GM18861 (cell line): ENCODE results near the gene FAM13A.

ENCODE experiments used
- ATAC-seq: cut with Tn5 transposase; IDR thresholded peaks from one replicate; pipeline ENCODE4 v1.9.1; 2021; ENCODE audit not compliant: unreplicated experiment

Gene FAM13A

DNA sequence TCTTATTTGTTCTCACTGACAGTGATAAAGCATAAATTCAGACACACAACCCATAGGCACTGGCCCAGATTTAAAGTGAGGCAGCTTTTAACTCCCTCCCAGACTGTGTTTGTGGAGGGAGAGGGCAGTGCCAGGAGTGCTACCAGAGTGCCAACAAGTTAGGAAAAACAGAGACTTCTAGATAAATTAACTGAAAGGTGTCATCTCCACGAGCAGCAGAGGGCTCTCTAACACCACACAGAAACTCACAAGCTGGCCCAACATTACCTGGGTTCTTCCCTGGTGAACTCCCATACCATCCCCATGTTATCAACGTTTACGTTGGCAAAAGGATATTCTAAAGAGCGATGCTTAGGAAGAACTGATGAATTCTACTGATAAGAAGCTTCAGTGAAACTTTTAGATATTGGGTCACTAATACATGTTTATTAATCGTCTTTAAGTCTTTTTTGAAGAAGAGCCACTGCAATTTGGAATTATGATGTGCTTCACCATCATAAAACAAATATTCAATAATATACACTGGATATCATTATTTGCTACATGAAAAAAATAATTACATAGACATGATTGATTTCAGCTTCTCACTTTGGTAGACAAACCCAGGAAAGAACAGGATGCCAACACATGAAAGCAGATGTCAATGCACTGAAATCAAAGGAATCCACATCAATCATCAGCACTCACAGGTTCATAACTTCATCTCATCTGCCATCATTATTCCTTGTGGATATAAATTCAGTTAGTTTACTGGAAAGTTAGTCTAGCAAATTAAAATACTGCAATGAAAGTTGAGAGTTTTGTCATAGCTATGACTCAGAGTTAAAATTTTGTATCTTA, 238.1 kb downstream of the FAM13A start:
- ATAC-seq, result no peak

DNA sequence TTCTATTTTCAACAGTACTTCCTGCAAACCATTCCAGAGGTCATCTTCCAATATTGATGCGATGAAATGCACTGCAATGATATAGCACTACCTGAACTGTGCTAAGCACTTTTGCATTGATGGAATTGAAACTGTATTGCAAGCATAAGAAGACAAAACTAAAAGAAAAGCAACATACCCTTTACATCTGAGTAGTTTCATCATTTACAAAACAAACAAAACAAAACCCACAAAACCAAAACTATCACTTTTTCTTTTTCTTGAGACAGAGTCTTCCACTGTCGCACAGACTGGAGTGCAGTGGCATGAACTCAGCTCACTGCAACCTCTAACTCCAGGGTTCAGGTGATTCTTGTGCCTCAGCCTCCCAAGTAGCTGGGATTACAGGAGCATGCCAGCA, 239.2 kb downstream of the FAM13A start:
- no peak for ATAC-seq

DNA sequence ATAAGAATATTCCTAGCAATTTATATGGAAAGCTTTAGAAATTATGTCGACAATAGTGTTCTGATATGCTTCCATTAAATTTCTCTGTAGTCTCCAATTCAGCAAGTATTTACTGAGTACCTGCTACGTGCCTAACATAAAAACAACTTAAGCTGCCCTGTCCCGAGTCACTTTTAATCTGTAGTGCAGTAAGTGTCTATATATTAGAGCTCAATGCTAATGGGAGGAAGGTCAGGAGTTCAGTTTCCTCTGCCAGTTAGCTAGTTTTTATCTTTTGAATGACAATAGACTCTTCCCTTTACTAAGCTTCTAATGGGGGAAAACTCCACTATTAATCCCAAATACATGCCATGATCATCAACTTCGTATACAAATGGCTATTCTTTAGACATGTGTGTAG, 240.6 kb downstream of the FAM13A start:
- no peak for ATAC-seq

DNA sequence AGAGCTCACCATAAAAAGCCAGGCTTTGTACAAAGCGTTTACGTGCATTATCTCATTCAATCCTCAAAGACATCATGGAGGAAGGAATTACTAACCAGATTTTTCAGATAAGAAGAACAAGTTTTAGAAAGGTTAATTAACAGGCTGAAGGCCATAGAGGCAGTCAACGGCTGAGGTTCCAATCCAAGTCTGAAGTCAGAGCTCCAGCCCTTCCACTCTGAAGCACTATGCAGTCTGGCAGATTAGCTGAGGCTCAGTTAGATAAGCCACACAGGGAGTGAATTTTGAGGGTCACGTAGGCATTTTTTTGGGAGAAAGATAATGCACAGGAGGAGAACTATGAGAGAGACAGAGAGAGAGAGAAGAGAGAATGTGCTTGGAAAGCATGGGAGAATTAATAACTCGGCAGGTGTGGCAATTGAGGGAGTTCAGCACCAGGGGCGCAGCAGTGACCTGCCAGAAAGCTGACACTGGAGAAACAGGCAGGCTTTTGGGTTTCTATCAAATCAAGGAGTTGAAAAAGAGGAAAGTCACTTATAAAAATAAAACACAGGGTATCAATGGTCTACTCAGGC, 242.9 kb downstream of the FAM13A start:
- ATAC-seq, result no peak

DNA sequence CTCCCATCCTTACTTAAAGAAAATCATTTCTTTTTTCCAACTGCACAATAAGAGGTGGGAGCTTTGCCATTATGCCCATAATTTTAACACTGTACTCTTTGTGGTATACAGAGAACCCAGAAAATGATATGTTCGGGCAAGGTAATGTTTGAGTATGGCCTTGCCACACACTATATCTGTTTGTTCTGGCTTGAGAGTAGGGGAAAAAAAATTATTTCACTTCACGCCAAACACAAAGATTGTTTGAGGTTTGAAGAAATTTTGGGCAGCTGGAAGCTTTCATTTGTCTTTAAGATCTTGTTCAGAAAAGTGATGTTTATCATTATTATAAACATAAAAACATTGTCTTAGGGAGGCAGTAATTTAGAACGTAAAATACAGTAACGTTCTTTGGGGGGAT, 244.0 kb downstream of the FAM13A start:
- ATAC-seq, result no peak

DNA sequence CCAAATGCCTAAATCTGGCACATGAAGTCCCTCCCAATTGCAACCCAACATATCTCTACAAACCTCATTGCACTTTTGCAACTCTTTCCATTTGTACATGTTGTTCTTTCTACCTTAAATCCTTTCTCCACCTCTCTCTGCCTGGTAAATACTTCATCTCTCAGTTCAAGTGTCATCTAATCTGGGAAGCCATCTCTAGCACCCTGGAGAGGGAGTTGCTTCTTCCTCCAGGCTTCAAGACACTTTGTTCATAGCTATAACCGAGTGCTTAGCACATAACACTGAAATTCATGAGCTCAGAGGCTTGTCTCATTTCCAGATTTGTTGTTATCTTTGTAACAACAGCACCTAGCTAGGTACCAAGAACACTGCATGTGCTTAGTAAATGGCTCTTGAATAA, 244.6 kb downstream of the FAM13A start:
- ATAC-seq, result no peak

DNA sequence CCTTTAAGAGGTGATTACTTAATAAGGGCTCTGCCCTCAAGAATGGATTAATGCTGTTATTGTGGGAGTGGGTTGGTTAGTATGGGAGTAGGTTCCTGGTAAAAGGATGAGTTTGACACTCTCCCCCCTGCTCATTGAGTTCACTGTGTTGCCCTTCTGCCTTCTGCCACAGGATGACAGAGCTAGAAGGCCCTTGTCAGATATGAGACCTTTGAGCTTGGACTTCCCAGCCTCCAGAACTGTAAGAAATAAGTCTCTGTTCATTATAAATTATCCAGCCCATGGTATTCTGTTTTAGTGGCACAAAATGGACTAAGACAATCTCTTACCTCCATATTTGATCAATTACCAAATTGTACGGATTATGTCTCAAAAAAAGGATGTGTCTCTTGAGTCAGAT, 245.1 kb downstream of the FAM13A start:
- ATAC-seq, result no peak

DNA sequence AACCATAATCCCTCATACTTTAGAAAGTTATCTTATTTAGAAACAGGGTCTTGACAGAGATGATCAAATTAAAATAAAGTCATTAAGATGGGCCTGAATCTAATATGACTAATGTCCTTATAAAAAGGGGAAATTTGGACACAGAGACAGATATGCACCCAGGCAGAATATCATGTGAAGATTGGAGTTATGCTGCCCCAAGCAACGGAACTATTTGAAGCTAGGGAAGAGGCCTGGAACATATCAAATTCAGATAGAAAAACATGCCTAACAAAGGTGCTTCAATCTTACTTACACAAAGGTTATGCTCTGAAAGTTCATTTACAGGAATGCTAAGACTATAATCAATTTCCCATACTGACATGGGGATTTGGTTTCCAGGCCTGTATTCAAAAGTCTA, 246.7 kb downstream of the FAM13A start:
- ATAC-seq, result no peak

DNA sequence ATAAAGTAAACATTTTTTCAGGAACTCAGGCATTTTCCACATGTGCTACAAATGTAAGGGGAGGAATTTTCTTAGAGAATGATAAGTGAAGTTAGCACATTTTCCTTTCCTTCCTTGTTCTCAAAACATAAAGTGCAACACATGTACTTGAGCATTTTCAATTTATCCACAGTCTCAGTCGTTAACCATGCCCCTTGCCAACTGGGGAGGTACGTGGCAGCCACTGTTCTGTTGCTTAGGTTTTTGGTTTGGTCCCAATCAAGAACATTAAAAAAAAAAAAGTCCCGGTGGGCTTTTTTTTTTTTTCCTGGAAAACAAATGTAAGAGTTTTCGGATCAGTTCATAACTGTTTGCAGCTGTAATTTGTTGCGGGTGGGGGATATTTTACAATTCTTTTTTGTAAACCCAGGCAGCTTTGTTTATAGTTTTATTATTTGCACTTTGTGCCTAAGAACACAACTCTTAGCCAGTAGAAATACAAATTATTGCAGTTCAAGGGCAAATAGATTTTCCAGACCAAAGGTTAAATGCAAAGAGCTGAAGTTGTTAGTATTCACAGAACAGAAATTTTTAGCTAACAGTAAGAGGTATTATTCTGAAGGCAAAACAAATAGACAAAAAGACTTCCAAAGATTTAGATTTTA, 247.3 kb downstream of the FAM13A start:
- no peak for ATAC-seq

DNA sequence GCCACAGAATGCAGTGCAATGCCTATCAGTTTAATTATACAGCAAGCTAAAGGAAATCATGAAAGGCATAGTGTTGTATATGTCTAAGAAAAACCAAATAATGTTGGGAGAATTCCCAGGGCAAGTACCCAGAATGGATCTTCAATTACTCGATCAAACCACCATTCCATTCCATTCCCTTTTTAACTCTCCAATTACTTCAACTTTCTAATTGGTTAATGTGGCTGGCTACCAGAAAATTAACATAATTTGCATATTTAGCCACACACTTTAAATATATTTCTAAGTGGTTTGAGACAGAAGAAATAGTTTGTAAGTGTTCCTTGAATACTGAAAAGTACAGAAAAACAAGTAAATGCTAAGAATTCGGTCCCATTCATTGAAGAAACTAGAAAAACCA, 247.9 kb downstream of the FAM13A start:
- ATAC-seq, result no peak

DNA sequence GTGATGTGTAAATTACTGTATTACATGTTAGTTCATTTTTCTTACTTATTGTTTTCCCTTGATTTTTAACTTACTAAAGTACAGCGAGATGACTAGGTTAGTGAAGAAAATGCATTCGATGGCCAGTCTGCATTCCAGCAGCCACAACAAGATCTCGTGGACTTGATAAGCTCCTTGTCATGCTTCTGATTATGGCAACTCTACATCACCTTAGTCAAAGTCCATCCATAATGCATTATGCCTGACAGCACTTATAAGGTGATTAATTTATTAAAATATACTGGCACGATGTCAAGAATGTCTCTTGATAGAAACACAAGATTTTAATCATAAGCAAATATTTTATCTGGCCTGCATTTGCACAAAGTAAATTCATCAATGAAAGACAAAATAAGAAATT, 249.5 kb downstream of the FAM13A start:
- no peak for ATAC-seq

DNA sequence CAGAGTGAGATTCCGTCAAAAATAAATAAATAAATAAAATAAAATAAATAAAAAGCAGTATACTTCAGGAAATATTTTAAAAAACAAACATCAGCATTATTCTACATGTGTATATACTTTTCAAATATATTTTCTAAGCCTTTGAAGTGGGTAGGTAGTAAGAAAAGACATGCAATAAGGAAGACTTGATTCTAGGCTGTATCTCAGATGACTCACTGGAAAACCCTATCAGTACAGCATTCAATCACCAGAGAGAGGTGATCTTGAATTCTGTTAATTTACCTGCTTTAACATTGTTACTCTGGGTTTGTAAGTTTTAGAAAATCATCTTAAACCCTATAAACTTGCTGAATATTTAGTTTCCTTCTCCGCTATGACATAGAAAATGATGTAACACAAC, 252.8 kb downstream of the FAM13A start:
- ATAC-seq, result no peak

DNA sequence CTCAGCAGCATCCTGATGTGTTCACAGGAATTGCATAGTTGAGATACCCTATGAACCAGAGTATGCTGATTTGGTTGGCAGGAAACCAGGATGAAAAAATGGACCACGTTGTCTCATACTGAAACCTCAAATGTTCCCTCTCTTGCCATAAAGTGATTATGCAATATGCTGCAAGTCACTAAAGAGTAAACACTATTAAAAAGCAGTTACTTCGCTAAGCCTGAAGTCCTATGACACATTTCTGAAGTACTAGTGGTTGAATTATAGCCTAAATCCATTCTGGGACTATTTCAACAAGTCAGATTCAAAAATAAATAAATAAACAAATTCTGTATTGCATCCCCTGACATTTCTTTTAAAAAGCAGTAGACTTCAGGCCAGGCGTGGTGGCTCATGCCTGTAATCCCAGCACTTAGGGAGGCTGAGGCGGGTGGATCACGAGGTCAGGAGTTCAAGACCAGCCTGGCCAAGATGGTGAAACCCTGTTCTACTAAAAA, 253.3 kb downstream of the FAM13A start:
- ATAC-seq, result peak; percentile 88

DNA sequence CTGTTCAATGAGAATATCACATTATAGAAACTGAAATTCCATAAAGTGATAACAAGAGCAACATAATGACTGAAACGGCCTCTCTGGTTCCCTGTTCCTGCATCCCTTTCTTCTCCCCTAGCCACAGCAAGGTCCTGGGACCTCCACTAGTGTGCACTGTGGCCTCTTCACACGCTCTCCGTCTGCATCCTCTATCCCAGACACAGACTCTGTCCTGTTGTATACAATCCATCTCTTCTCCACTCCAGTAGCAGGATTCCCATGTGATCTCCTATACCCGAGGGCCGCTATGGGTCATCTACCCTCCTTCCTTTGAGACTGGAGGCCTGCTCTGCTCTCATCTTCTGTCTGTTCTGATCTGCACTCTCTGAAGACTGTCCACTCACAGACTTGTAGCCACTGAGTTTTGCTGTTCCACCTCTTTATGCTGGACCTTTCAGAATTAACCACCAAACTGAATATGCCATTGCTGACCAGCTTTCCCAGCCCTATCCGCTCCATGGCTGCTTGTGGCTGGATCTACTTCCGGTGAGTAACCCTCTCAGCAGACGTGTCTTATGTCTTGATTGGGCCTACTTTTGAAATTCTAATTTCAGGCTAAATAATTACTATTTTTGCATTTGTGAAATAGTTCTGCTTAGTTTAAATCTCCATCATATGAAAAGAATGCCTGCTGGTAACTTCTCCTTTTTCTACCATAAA, 254.2 kb downstream of the FAM13A start:
- ATAC-seq, result no peak

DNA sequence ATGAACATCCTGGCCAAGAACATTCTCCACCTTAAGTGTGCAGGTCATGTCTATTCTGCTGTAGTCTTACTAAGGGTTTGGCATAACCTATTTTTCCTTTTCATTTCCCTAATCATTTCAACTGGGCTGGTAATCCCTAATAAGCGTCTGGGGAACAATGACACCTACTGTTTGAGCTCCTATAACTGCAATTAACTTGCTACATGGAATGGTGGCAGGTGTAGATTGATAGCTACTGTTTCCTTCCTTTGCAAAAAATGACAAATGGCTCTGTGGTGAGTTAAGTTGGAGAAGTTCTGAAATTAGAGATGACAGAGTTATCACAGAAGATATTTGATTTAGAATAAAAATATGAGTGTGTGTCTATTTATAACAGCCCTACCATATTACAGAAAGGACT, 254.8 kb downstream of the FAM13A start:
- ATAC-seq, result no peak

DNA sequence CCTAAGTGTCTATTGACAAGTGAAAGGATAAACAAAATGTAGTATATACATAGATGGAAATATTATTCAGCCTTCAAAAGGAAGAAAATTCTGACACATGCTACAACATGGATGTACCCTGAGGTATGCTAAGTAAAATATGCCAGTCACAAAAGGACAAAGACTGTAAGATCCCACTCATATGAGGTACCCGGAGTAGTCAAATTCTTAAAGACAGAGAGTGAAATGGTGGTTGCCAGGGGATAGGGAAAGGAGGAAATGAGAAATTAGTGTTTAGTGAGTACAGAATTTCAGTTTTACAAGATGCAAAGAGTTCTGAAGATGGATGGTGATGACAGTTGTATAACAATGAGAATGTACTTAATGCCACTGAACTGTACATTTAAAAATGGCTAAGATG, 257.1 kb downstream of the FAM13A start:
- no peak for ATAC-seq

DNA sequence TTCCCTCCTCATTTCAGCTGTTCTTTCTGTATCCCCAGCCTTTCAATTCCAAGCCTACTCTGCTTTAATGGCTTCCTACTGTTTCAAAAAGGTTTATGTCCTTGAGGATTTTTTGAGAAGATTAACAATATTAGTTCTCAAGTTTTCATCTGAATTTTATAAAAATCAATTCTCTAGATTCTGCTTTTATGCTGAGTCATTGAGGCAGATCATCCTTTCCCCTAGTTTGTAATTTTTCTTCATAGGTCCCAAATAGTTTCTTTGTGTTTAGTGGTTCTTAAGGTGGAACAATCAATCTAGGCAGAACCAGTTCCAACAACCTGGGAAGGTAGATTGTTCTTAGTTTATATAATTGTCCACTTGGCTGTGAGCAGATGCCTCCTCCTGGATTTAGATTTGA, 259.3 kb downstream of the FAM13A start:
- ATAC-seq, result no peak

DNA sequence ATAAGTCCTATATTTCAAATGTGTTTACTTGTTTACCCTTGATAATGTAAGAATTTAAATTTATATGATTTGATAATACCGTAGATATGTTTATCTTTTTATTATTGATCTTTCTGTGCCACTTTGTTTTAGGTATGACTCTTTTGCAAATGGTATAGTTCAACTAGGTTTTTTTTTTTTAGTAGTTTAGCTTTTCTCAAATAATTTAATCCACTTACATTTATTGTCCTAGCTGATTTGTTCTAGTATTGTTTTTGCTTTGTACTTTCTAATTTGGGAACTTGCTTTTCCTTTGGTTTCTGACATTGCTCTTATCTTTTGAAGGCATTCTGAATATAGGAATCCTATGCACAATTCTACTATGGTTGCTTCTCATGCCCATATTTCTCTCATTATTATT, 260.4 kb downstream of the FAM13A start:
- ATAC-seq, result no peak

DNA sequence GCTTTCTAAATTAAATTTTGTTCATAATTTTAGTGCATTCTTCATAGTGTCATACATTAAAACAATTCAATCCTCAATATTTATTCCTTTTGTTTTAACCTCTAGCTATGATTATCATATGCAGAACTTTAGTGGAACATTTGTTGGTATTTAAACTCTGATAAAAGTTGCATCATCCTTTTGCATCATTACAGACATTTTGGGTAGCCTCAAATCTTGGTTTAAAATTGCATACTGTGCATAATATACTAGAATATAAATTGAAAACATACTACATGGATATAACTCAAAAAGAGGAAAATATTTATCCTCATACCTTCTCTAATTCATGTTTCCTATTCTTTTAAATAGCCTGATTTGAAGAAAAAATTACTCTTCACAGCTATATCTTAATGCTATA, 262.0 kb downstream of the FAM13A start:
- no peak for ATAC-seq

DNA sequence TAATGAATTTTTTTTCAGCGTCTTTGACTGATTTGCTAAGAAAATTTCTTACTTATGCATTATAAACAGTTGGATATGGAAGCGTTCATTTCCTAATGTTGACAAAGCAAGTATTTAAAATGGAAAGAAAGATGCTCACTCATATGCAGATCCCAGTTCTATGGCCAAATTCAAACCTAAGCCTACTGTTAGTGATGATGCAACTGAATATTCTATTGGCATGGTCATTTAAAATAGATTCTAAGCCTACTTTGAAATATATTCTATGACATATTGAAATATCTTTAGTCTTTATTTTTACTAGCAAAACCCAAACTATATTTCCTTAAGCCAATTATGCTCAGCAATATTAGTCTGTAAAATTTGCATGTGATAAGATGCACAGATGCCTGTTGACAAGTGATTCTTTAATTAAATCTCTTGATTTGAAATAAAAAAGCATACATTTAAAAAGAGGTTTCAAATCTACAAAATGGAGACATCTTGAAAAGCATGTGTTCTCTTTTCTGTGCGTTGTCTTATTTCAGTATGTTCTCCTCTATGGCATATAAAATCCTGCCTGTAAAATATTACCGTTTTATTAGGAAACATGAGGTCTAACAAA, 262.8 kb downstream of the FAM13A start:
- no peak for ATAC-seq

DNA sequence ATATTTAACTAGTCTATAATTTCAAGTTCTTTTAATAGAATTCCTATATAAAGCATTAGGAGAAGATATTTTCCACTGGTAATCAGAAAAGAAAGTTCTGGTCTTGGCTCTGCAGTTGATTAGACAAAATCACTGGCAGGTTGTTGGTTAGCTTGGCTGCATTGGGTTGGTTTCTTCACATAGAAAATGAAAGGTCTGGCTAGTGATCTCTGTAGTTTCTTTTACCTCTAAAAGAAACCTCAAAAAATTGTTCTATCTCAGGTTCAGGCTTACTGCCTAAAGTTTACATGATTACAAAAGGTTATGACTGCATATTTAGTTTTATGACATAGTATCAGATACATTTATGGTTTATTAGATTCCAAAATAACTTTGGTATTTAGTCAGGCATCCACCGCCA, 263.5 kb downstream of the FAM13A start:
- peak; percentile 65 for ATAC-seq
